K562 (cell line): ENCODE measurements around the gene FCRL1. TPM values are rescaled to one million over a fixed set of nuclear protein-coding genes. Genes with fewer than 3 reads are reported as not detected.

Experiments
- ATAC-seq: fragments of 200-7000 bp; cut with Tn5 transposase; 3 replicates; pipeline ENCODE4 v1.9.1; 2020; ENCODE audit warnings: moderate library complexity
- BruUV-seq: library from RNA; stranded (reverse); fragments of 400-500 nt; replicated peaks from 2 replicates; lab custom pipeline; 2021; lab: Mats Ljungman, UMichigan
- CTCF ChIA-PET: fragments of 300-600 bp; formaldehyde crosslinking; extraction: SDS; loops from one replicate; lab custom pipeline; 2021; ENCODE audit warnings: low intra/inter-chr PET ratio; lab: Yijun Ruan, JAX
- POLR2A ChIA-PET: fragments of 300-600, 350-650 bp; sonication (Branson Sonifier 250); formaldehyde crosslinking; extraction: SDS; loops from one replicate; lab custom pipeline; 2021; ENCODE audit warnings: antibody characterized with exemption, inconsistent platforms; lab: Yijun Ruan, JAX
- DNase-seq, 4 experiments: peaks; one replicate each; pipeline versions ENCODE4 v3.0.0 to v3.0.0-alpha.2; 2011 to 2018; ENCODE audit warnings: low spot score in 3 of 4, mixed read lengths in 3 of 4; ENCODE audit errors: extremely low read depth in 1 of 4
- FAIRE-seq: peaks from 2 replicates; lab custom pipeline; 2011; peaks lifted over from hg19 to GRCh38; lab: Jason Lieb, UNC
- H2AFZ ChIP-seq: 2 replicates; pipeline ENCODE4 v1.6.0; 2011; ENCODE audit warnings: low read depth, low read length, control low read depth, inconsistent platforms
- H3K27ac ChIP-seq: fragments of 200-600 bp; 3 replicates; pipeline ENCODE4 v1.8.0; 2011; ENCODE audit warnings: low read depth, mild to moderate bottlenecking, control low read depth, inconsistent platforms, low read length, moderate library complexity, mixed read lengths; ENCODE audit errors: extremely low read depth
- H3K27me3 ChIP-seq, 2 experiments: fragments of 300-600 bp in 1 of 2; 2 replicates in 1 of 2; 3 replicates in 1 of 2; pipeline versions ENCODE4 v1.6.0 to v1.8.0; 2011; ENCODE audit warnings: inconsistent platforms in 2 of 2, low read length in 2 of 2, mild to moderate bottlenecking in 1 of 2, mixed read lengths in 1 of 2, moderate library complexity in 1 of 2; ENCODE audit not compliant: control insufficient read depth in 2 of 2, insufficient read depth in 2 of 2
- H3K36me3 ChIP-seq: fragments of 300-600 bp; 3 replicates; pipeline ENCODE4 v1.8.0; 2011; ENCODE audit warnings: mild to moderate bottlenecking, low read length, inconsistent platforms; ENCODE audit not compliant: control insufficient read depth, insufficient read depth
- H3K4me1 ChIP-seq, 2 experiments: fragments of 200-600 bp in 1 of 2; replicated peaks in 1 of 2; 2 replicates in 1 of 2; 3 replicates in 1 of 2; pipeline versions ENCODE4 v1.5.1 to v1.8.0; 2011; ENCODE audit warnings: inconsistent platforms in 2 of 2, low read length in 2 of 2, mild to moderate bottlenecking in 1 of 2, mixed read lengths in 1 of 2, moderate library complexity in 1 of 2; ENCODE audit not compliant: control insufficient read depth in 2 of 2, insufficient read depth in 2 of 2
- H3K4me2 ChIP-seq: 2 replicates; pipeline ENCODE4 v1.6.1; 2011; ENCODE audit warnings: low read length, control low read depth, inconsistent platforms, mixed read lengths; ENCODE audit not compliant: insufficient read depth
- H3K4me3 ChIP-seq: fragments of 200-600 bp; sonication (generic), shearing (Covaris generic); 2 replicates; pipeline ENCODE4 v1.5.1; 2016; ENCODE audit warnings: control low read depth, inconsistent platforms
- H3K79me2 ChIP-seq: fragments of 200-600 bp; 3 replicates; pipeline ENCODE4 v1.8.0; 2011; ENCODE audit warnings: low read length, inconsistent platforms; ENCODE audit not compliant: control insufficient read depth, insufficient read depth
- H3K9ac ChIP-seq, 2 experiments: 2 replicates each; pipeline versions ENCODE4 v1.6.0 to v1.6.1; 2011; ENCODE audit warnings: low read depth in 2 of 2, low read length in 2 of 2, control low read depth in 1 of 2, inconsistent platforms in 1 of 2, mild to moderate bottlenecking in 1 of 2, mixed read lengths in 1 of 2; ENCODE audit not compliant: insufficient read depth in 1 of 2
- H3K9me1 ChIP-seq: one replicate; pipeline ENCODE4 v1.6.0; 2011; ENCODE audit warnings: inconsistent platforms, mild to moderate bottlenecking, low read length, moderate library complexity; ENCODE audit not compliant: control insufficient read depth, insufficient read depth
- H3K9me3 ChIP-seq: replicated peaks from 2 replicates; pipeline ENCODE4 v1.5.1; 2011; ENCODE audit warnings: low read depth, low read length, inconsistent platforms; ENCODE audit not compliant: control insufficient read depth, insufficient read depth
- H4K20me1 ChIP-seq: replicated peaks from 2 replicates; pipeline ENCODE4 v1.6.1; 2011; ENCODE audit warnings: low read length, inconsistent platforms, mixed read lengths; ENCODE audit not compliant: control insufficient read depth, insufficient read depth
- CAMTA2 ChIP-seq: fragments of 250-450 bp; sonication (Bioruptor Pico); conservative IDR thresholded peaks from 2 replicates; pipeline ENCODE4 v1.5.1; 2022
- CSDE1 ChIP-seq, 2 experiments: fragments of 450-650 bp; IDR thresholded peaks; 2 replicates each; pipeline ENCODE4 v1.6.1; 2016; ENCODE audit warnings: mild to moderate bottlenecking in 1 of 2
- JUNB ChIP-seq: fragments of 450-650 bp; formaldehyde crosslinking; conservative IDR thresholded peaks from 2 replicates; pipeline ENCODE4 v1.4.0; 2020; ENCODE audit warnings: mild to moderate bottlenecking
- KAT2B ChIP-seq: IDR thresholded peaks from one replicate; pipeline ENCODE4 v1.6.1; 2012; ENCODE audit warnings: low read depth, mild to moderate bottlenecking, control low read depth, inconsistent platforms, low read length, moderate library complexity
- TRIM28 ChIP-seq: fragments of 450-650 bp; IDR thresholded peaks from 2 replicates; pipeline ENCODE4 v1.6.1; 2017
- ZFP30 ChIP-seq: fragments of 250-450 bp; sonication (Bioruptor Pico); IDR thresholded peaks from 2 replicates; pipeline ENCODE4 v1.8.0; 2022; ENCODE audit warnings: moderate library complexity, mild to moderate bottlenecking, inconsistent platforms, borderline replicate concordance
- ZNF23 ChIP-seq: fragments of 250-450 bp; sonication (Bioruptor Pico); IDR thresholded peaks from 2 replicates; pipeline ENCODE4 v1.4.0; 2020; ENCODE audit warnings: mild to moderate bottlenecking
- ZZZ3 ChIP-seq: fragments of 450-650 bp; IDR thresholded peaks from 2 replicates; pipeline ENCODE4 v1.6.1; 2016; ENCODE audit warnings: antibody characterized with exemption, mild to moderate bottlenecking, moderate library complexity
- WGBS: fragments of 100-300 bp; shearing (Covaris generic); methylation state at CpG from one replicate; pipeline ENCODE4 v1.1.6; 2016; ENCODE audit warnings: low coverage, mixed read lengths; ENCODE audit not compliant: insufficient coverage; ENCODE audit errors: missing lambda C conversion rate; 5-methylcytosine and 5-hydroxymethylcytosine counted together
- in situ Hi-C: fragments of 300-500 bp; cut with MboI; formaldehyde crosslinking; loops from 4 replicates; pipeline ENCODE4 v1.15.0; 2018; ENCODE audit warnings: inconsistent platforms, mixed read lengths
- intact Hi-C: fragments of 100-400 bp; cut with micrococcal nuclease; formaldehyde crosslinking; loops from 2 replicates; pipeline ENCODE4 v1.14.2; 2022
- polyA plus RNA-seq, 8 experiments: library from polyadenylated mRNA; depleted of rRNA in 4 of 8; stranded (reverse) in 5 of 8; unstranded in 3 of 8; fragments of >200 nt; fragmentation: Nextera tagmentation in 2 of 8; fragmentation: Illumina TruSeq in 1 of 8; extraction: Ambion mirVana in 2 of 8; extraction: Trizol in 1 of 8; gene quantifications; 2 replicates each; pipeline versions ENCODE4 v1.2.1 to v1.2.3, GENCODE V29; 2011 to 2014; ENCODE audit warnings: inconsistent platforms in 1 of 8, missing spikeins in 1 of 8
- total RNA-seq, 7 experiments: library from RNA; depleted of rRNA in 6 of 7; stranded (reverse); fragments of >200 nt in 6 of 7; fragmentation: Illumina TruSeq in 2 of 7; extraction: Trizol in 2 of 7; gene quantifications; 2 replicates each; pipeline versions ENCODE4 v1.2.1 to v1.2.3, GENCODE V29; 2011 to 2021; ENCODE audit warnings: low replicate concordance in 1 of 7
- TF ChIP-seq, protein P1 (sequence below): IDR thresholded peaks from 2 replicates; pipeline ENCODE4 v1.6.1; 2011; ENCODE audit not compliant: insufficient read length; ENCODE audit errors: extremely low read depth
- TF ChIP-seq, protein P2 (sequence below): sonication (generic); formaldehyde crosslinking; IDR thresholded peaks from 2 replicates; pipeline ENCODE4 v1.8.0; 2022; ENCODE audit warnings: mild to moderate bottlenecking, missing genetic modification reagents

The FCRL1 gene
- total and polyA plus RNA-seq, 9 of the 15 experiments (the other 6 are each of a cell fraction or from before 2014, with no cell fraction given): not detected

DNA sequence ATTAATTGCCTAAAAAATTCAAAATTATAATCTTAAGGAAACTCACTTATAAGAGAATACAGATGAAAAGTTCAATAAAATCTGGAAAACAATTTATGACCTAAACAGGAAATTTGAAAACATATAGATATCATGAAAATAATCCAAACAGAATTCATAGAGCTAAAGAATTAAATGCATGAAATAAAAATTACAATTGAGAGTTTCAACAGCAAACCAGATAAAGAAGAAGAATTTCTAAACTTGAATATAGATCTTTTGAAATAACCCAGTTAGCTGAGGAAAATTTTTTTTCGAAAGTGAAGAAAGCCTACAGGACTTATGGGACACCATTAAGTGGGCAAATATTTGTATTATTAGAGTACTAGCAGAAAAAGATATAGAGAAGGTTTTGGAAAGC lies 6.7 kb downstream of the FCRL1 start:
- Histone ChIP-seq H3K36me3 (no peaks in the 10 kb centered on the region), H2AFZ (no peak overlapping the region), H3K79me2 (no peaks in the 10 kb centered on the region), H3K4me3 (no peak overlapping the region), H3K9ac (no peak overlapping the region), H3K9me3 (no peaks in the 10 kb centered on the region), H3K27me3 (no peaks in the 10 kb centered on the region), H3K9me1 (no peaks in the 10 kb centered on the region), H3K4me2 (no peak overlapping the region), H3K4me1 (no peaks in the 10 kb centered on the region), H3K27ac (no peak overlapping the region), H4K20me1 (no peaks in the 10 kb centered on the region)
- no TSS peak for BruUV-seq
- WGBS: 0% methylated on average over 1 of the region's 1 CpG
- CTCF ChIA-PET: no interaction called here
- DNase-seq (no peak), ATAC-seq (no peak), FAIRE-seq (no peak)
- POLR2A ChIA-PET: no interaction called here
- intact Hi-C loops: no loop called here
- in situ Hi-C loops: no loop called here
- TF ChIP-seq ZFP30 (CRISPR knock-in tag) (no peak), TRIM28 (peak; percentile 38; the same call in 1 of the 2 replicates)

DNA sequence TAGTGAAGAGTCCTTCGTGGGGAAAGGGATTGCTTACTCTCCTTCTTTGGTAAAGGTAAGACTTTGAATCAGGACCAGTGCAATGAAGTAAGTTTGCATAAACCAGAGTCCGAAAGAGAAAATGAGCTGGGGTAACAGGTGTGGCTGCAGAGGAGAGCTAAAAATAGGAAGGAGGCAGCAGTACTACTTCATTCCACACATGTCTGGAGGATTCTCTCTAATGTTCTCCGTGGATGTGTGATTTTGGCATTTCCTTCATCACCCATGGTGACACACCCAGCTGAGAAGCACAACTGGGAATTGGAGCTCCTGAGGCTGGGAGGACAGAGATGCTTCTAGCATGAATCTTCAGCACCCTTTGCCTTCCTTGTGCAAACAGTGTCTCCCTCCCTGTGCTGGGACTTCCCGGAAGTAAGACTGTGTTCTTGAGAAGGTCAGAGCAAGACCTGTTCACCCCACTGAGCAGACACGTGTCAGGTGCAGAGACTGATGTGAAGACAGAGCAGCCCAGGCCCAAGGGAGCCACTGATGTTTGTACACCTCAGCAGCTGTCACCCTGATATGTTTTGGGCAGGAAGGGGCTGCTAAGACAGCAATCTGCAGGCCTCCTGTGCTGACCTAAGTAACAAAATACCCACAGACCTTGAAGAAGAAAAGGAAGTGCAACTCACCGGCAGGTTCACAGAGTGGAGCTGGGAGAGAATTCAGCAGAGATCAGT lies 13.3 kb downstream of the FCRL1 start:
- H3K9me3 ChIP-seq: no peaks in the 10 kb centered on the region
- TF ChIP-seq ZNF23: no peak
- TF ChIP-seq CAMTA2 (CRISPR knock-in tag): no peak
- TF ChIP-seq JUNB (CRISPR knock-in tag): no peak
- TF ChIP-seq, protein P1, sequence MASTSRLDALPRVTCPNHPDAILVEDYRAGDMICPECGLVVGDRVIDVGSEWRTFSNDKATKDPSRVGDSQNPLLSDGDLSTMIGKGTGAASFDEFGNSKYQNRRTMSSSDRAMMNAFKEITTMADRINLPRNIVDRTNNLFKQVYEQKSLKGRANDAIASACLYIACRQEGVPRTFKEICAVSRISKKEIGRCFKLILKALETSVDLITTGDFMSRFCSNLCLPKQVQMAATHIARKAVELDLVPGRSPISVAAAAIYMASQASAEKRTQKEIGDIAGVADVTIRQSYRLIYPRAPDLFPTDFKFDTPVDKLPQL: no peak
- no peak for TF ChIP-seq CSDE1 (IDR thresholded peaks at IDR 0.05)
- no peak for TF ChIP-seq ZZZ3
- no peak for TF ChIP-seq KAT2B
- TF ChIP-seq, protein P2, sequence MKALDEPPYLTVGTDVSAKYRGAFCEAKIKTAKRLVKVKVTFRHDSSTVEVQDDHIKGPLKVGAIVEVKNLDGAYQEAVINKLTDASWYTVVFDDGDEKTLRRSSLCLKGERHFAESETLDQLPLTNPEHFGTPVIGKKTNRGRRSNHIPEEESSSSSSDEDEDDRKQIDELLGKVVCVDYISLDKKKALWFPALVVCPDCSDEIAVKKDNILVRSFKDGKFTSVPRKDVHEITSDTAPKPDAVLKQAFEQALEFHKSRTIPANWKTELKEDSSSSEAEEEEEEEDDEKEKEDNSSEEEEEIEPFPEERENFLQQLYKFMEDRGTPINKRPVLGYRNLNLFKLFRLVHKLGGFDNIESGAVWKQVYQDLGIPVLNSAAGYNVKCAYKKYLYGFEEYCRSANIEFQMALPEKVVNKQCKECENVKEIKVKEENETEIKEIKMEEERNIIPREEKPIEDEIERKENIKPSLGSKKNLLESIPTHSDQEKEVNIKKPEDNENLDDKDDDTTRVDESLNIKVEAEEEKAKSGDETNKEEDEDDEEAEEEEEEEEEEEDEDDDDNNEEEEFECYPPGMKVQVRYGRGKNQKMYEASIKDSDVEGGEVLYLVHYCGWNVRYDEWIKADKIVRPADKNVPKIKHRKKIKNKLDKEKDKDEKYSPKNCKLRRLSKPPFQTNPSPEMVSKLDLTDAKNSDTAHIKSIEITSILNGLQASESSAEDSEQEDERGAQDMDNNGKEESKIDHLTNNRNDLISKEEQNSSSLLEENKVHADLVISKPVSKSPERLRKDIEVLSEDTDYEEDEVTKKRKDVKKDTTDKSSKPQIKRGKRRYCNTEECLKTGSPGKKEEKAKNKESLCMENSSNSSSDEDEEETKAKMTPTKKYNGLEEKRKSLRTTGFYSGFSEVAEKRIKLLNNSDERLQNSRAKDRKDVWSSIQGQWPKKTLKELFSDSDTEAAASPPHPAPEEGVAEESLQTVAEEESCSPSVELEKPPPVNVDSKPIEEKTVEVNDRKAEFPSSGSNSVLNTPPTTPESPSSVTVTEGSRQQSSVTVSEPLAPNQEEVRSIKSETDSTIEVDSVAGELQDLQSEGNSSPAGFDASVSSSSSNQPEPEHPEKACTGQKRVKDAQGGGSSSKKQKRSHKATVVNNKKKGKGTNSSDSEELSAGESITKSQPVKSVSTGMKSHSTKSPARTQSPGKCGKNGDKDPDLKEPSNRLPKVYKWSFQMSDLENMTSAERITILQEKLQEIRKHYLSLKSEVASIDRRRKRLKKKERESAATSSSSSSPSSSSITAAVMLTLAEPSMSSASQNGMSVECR (CRISPR knock-in tag): no peak
- TF ChIP-seq, all 486 proteins: peak for 0
- Histone ChIP-seq H4K20me1 (no peaks in the 10 kb centered on the region), H3K36me3 (no peaks in the 10 kb centered on the region), H3K4me3 (no peak overlapping the region), H3K27ac (no peak overlapping the region), H3K79me2 (no peaks in the 10 kb centered on the region), H3K4me2 (no peak overlapping the region), H2AFZ (no peak overlapping the region), H3K27me3 (no peaks in the 10 kb centered on the region), H3K9ac (no peak overlapping the region), H3K9me1 (no peaks in the 10 kb centered on the region), H3K4me1 (no peaks in the 10 kb centered on the region)
- in situ Hi-C loops (no loop called here), intact Hi-C loops (no loop called here)
- 0% methylated on average over 6 of the region's 6 CpGs for WGBS
- FAIRE-seq (no peak), ATAC-seq (no peak), DNase-seq (no peak)
- ChIA-PET POLR2A (no interaction called here), CTCF (no interaction called here)
- no TSS peak for BruUV-seq
